ENCODE results near the gene MYOM3.

The MYOM3 gene

DNA sequence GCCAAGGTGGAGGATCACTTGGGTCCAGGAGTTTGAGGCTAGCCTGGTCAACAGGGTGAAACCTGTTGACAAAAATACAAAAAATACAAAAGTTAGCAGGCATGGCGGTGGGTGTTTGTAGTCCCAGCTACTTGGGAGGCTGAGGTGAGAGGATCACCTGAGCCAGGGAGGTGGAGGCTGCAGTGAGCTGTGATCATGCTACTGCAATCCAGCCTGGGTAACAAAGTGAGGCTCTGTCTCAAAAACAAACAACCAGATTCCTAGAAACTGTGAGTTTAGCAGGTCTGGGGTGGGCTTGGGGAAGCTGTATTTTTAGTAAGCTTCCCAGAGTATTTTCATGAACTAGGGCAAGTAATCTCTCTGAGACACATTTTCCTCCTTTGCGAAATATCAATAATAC is 5.2 kb upstream of the MYOM3 start:
- in situ Hi-C loops (cut with MboI; ENCODE audit: low sequenced_read_pairs) = no loop called here
- no peaks in the 10 kb centered on the region for H3K9me3 ChIP-seq
- H3K27me3 ChIP-seq (ENCODE audit: low read depth) = peaks cover 2% of the 10 kb centered on the region; the same call in 1 of the 2 replicates
- no peak for DNase-seq (ENCODE audit: low spot score in 2 of 2)
- H3K36me3 ChIP-seq (replicated peaks) = no peaks in the 10 kb centered on the region
- peaks cover 4% of the 10 kb centered on the region for H3K4me1 ChIP-seq
- H3K4me3 ChIP-seq = no peak overlapping the region

DNA sequence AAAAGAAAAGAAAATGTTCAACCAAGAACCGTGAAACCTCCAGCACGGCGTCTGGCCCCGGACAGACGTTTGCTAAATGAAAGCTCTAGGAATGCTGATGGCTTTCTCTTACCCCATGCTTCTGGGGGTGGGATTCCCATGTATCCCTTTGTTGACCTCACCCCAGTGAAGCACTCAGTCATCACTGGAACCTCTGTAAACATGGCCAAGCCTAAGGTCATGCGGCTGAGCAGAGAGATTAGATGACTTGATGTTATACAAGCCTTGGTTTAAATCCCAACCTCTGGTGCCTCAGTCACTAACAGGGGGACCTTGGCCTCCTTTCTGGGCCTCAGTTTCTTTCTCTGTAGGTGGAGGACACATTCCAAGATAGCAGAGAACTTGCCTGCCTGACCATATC is 2.8 kb upstream of the MYOM3 start:
- peaks cover 4% of the 10 kb centered on the region for H3K4me1 ChIP-seq
- no peaks in the 10 kb centered on the region for H3K9me3 ChIP-seq
- in situ Hi-C loops (cut with MboI; ENCODE audit: low sequenced_read_pairs) = no loop called here
- H3K4me3 ChIP-seq = no peak overlapping the region
- H3K27me3 ChIP-seq (ENCODE audit: low read depth) = peaks cover 2% of the 10 kb centered on the region; the same call in 1 of the 2 replicates
- DNase-seq (ENCODE audit: low spot score in 2 of 2) = no peak
- H3K36me3 ChIP-seq (replicated peaks) = no peaks in the 10 kb centered on the region

DNA sequence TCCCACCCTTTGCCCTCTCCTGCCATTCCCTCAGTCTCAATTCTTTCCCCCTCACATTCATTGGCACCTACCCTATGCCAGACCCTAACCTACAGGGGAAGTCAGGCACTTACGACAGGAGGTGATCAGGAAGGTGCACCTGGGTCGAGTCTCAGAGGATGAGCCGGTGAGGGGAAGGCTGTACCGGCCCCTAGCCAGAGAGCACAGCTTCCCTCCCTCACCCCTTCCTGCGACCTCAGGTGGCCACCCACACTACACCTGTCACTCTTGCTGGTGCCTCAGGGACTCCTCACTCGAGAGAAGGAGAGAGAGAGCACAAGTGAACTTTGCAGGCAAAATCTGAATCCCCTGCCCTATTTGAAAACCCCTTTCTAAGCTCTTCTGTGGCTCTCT is 1.7 kb upstream of the MYOM3 start:
- H3K27me3 ChIP-seq (ENCODE audit: low read depth) = peaks cover 2% of the 10 kb centered on the region; the same call in 1 of the 2 replicates
- DNase-seq (ENCODE audit: low spot score in 2 of 2) = no peak
- in situ Hi-C loops (cut with MboI; ENCODE audit: low sequenced_read_pairs) = no loop called here
- no peaks in the 10 kb centered on the region for H3K9me3 ChIP-seq
- H3K4me1 ChIP-seq = peaks cover 4% of the 10 kb centered on the region
- H3K36me3 ChIP-seq (replicated peaks) = no peaks in the 10 kb centered on the region
- H3K4me3 ChIP-seq = no peak overlapping the region

DNA sequence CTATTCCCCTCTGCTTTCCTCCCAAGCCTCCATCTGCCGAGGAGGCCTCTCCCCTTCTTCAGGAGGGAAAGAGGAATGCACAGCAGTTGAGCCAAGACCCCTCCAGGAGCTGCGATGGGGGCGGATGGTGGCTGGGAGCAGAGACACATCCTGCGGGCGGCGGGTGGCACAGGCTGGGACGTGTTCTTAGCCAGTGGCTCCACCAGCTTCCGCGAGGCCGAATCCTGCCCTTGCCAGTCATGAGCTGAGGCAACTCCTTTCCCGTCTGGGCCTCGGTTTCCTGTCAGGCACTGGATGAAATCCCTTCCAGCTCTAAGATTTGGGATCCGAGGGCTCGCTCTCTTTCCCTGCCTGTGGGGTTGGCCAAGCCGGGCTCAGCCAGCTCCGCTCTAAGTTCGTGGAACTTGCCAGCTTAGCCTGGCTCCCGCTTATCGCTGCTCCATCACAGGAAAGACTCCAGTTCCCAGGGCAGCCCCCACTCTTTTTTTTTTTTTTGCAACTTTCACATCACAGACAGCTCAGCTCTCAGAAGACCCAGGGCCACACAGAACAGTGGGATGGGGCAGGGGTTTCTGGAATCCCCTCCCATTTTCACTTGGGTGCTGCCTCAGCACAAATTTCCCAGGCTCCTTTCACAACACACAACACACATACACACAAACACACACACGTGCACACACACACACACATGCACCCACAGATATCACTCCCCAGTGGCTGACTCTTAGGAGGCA is 506 bp downstream of the MYOM3 start:
- H3K4me1 ChIP-seq = peaks cover 4% of the 10 kb centered on the region
- no peaks in the 10 kb centered on the region for H3K36me3 ChIP-seq (replicated peaks)
- in situ Hi-C loops (cut with MboI; ENCODE audit: low sequenced_read_pairs) = no loop called here
- no peak overlapping the region for H3K4me3 ChIP-seq
- H3K27me3 ChIP-seq (ENCODE audit: low read depth) = no peaks in the 10 kb centered on the region; the same call in 1 of the 2 replicates
- DNase-seq (ENCODE audit: low spot score in 2 of 2) = no peak
- H3K9me3 ChIP-seq = no peaks in the 10 kb centered on the region

DNA sequence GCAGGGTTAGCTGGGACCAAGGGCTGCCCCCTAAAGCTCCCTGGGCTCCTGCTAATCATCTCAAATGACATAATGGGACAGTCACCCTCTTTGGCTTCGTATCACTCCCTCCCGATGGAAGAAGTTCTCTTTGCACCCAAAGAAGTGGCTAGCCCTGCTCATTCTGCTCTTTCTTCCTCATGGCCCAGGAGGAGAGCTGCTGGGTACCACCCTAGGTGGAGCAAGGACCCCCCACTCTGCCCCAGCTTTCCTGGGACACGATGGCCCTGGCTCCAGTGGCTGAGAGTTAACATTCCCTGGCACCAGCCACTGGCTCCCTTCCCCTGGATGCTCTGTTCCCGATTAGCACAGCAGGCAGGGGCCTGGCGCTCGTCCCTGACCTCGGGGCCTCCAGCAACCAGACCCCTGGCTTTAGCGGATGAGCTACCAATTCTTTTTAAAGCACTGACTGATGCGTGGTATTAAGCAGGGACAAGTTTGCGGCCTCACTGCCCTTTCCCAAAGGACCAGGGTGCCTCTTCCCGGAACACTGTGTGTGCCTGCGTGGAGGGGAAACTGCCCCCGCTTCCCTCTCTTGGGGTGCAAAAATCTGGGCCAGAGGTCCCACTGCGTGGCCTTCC is 1.2 kb downstream of the MYOM3 start:
- H3K4me3 ChIP-seq = no peak overlapping the region
- in situ Hi-C loops (cut with MboI; ENCODE audit: low sequenced_read_pairs) = no loop called here
- no peaks in the 10 kb centered on the region for H3K27me3 ChIP-seq (ENCODE audit: low read depth)
- peaks cover 4% of the 10 kb centered on the region for H3K4me1 ChIP-seq
- H3K9me3 ChIP-seq = no peaks in the 10 kb centered on the region
- no peaks in the 10 kb centered on the region for H3K36me3 ChIP-seq (replicated peaks)
- DNase-seq (ENCODE audit: low spot score in 2 of 2) = no peak

DNA sequence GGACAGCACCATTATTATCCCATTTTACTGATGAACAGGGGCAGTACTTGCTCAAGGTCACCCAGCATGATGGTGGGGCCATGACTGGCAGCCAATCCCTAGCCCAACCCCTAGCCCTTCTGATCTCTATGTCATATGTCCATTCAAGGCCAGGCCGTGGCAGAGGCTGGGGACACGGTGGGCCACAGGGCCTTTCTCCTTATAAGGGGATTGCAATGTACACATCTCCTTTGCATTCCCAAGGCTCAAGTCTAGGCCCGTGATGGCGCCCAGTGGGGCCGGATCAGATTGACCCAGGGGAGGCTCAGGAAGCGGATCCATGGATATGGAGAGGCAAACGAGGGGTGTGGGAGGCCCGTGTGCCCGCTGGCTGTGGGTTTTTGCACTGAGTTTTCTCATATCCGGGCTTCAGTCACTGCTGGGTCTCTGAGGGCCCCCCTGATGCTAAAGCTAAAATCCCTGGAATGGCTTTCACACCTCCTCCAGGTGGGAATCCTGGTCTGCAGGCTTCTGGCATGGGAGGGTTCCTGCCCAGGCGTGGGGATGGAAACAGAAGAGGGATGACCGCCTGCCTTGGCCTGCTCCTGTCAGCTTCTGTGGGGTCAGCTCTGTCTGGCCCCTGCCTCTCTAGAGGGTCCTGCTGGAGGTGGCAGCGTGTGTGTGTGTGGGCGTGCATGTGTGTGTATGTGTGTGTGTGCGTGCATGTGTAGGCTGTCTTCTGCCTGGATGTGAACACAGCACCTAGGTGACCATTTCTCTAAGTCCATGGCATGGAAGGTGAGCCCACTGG is 2.1 kb downstream of the MYOM3 start:
- Histone ChIP-seq H3K4me3 (no peak overlapping the region), H3K36me3 (replicated peaks) (no peaks in the 10 kb centered on the region), H3K27me3 (ENCODE audit: low read depth) (no peaks in the 10 kb centered on the region), H3K4me1 (peaks cover 4% of the 10 kb centered on the region), H3K9me3 (no peaks in the 10 kb centered on the region)
- DNase-seq (ENCODE audit: low spot score in 2 of 2) = no peak
- in situ Hi-C loops (cut with MboI; ENCODE audit: low sequenced_read_pairs) = no loop called here

DNA sequence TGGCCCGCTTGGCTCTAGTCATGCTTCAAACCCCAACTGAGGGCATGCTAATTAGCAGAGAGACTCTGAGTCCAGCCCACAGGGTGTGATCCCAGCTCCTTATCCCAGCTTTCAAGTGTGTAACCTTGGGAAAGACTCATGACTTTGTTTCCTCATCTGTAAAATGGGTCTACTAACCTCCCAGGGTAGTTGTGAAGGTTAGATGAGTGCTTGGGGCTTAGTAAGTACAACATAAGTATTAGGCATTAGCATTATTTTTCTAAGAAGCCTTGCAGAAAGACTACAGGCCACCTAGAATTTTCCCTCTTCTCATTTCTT is 2.8 kb downstream of the MYOM3 start:
- Histone ChIP-seq H3K27me3 (ENCODE audit: low read depth) (no peaks in the 10 kb centered on the region), H3K9me3 (no peaks in the 10 kb centered on the region), H3K4me1 (peaks cover 4% of the 10 kb centered on the region), H3K36me3 (replicated peaks) (no peaks in the 10 kb centered on the region), H3K4me3 (no peak overlapping the region)
- DNase-seq (ENCODE audit: low spot score in 2 of 2) = no peak
- in situ Hi-C loops (cut with MboI; ENCODE audit: low sequenced_read_pairs) = no loop called here

DNA sequence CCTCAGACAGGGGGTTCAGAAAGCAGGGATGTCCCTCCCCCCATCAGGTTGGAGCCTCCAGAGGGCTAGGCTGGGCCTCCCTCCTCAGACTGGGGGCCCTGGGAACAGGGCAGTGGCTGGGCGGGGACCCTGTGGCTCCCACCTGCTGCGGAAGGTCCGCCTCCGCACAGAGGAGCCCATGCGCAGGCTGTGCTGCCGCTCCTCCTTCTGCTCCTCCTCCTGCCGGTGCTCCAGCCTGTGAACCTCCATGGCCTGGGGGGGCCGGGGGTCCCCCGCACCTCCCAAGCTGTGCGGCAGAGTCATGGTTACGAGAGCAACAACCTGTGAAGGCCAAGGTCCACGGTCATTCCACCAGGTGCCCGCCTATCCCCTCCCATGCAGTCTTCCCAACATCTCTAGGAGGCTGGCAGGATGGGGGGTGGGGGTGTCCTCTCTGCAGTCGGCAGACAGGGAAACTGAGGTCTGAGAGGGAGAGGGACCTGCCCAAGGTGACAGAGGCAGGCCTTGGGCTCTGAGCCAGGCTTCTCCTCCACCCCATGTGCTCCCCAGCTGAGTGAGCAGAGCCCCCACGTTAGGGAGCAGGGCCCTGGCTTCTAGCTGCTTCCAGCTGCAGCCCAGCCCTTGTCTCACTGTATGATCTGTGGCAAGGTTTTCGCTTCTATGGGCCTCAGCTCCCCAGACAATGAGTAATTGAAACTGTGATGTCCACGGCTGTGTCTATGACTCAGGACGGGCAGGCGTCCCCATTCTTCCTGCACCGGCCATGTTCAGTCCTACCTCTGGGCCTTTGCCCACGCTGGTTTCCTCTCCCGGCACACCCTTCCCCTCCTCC is 3.4 kb downstream of the MYOM3 start:
- H3K9me3 ChIP-seq = no peaks in the 10 kb centered on the region
- peaks cover 4% of the 10 kb centered on the region for H3K4me1 ChIP-seq
- H3K27me3 ChIP-seq (ENCODE audit: low read depth) = no peaks in the 10 kb centered on the region
- no peak for DNase-seq (ENCODE audit: low spot score in 2 of 2)
- H3K36me3 ChIP-seq (replicated peaks) = no peaks in the 10 kb centered on the region
- in situ Hi-C loops (cut with MboI; ENCODE audit: low sequenced_read_pairs) = no loop called here
- H3K4me3 ChIP-seq = no peak overlapping the region

DNA sequence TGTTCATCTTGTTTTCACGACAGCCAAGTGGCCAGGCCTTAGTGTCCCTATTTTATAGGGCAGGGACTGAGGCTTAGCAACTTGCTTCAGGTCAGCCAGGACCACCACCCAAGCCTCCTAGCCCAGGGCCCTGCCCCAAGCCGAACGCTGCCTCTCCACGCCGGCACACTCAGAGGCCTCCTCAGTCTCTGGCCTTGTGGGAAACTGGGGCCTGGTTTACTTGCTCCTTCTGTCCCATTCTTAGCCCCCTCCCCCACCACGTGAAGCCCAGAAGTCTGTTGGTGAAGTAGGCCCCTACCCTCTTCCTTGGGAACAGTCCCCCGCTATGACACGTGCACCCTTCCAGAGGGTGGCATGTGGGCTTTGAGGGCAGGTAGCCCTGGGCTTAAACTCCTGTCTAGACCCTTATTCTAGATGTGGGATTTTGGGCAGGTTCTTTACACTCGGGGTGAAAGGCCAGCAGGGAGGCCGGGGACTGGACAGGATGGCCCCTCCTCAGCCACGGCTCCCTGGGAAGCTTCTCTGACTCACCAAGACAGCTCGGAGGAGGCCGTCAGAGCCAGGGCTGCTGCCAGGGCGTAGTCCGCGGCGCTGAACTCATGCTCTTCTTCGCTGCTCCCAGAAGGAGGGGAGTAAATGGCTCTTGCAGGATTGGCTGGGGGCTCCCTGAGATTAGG is 4.3 kb downstream of the MYOM3 start:
- no peak for DNase-seq (ENCODE audit: low spot score in 2 of 2)
- no peaks in the 10 kb centered on the region for H3K9me3 ChIP-seq
- H3K4me3 ChIP-seq = no peak overlapping the region
- no peaks in the 10 kb centered on the region for H3K36me3 ChIP-seq (replicated peaks)
- H3K27me3 ChIP-seq (ENCODE audit: low read depth) = no peaks in the 10 kb centered on the region
- peaks cover 4% of the 10 kb centered on the region for H3K4me1 ChIP-seq
- in situ Hi-C loops (cut with MboI; ENCODE audit: low sequenced_read_pairs) = no loop called here

DNA sequence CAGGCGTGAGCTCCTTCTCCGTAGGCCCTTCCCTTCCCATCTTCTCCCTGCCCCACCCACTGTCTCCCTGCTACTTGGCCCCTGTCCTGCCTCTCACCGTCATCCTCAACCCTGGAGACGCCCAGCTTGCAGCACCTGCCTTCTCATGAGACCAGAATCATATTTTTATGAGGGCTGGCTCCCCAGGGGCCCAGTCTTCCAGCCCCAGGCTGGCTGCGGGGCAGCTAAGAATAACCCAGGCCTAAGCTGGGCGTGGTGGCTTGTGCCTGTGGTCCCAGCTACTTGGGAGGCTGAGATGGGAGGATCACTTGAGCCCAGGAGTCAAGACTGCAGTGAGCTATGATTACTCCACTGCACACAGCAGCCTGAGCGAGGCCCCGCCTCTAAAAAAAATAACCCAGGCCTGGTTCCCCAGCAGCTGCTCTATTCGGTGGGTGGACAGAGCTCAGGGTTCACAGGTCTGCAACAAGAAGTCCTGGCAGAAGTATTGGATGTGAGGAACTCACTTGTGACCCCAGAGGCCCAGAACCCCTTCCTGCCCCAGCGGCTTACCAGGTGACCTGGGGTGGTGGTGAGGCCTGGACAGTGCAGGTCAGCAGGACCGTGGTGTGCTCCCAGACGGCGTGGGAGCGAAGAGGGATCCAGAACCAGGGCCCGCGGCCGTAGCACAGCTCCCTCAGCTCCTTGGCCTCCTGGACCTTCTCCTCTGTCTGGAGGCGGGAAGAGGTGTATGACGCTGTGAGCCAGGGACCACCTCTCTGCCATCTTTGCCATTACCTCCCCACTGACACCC is 6.4 kb downstream of the MYOM3 start:
- no peaks in the 10 kb centered on the region for H3K4me1 ChIP-seq
- no peak for DNase-seq (ENCODE audit: low spot score in 2 of 2)
- no peaks in the 10 kb centered on the region for H3K36me3 ChIP-seq (replicated peaks)
- in situ Hi-C loops (cut with MboI; ENCODE audit: low sequenced_read_pairs) = no loop called here
- H3K9me3 ChIP-seq = no peaks in the 10 kb centered on the region
- H3K27me3 ChIP-seq (ENCODE audit: low read depth) = no peaks in the 10 kb centered on the region
- no peak overlapping the region for H3K4me3 ChIP-seq

DNA sequence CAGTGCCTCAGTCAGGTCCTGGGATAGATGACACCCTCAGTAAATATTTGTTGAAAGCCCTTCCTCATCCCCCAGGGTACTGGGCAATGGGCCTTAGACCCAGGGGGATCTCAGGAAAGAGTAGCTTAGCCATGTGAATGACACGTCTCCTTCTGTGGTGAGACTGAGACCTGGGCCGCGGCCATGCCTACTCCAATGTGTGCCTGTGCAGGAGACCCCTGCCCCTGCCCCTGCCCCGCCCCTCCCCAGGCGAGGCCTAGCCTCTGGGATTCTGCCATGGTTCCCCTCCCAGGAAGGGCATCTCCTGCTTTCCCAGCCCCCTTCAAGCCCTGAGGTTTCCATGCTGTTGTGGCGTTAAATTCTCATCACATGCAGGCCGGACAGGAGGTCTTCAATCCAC is 7.1 kb downstream of the MYOM3 start:
- Histone ChIP-seq H3K27me3 (ENCODE audit: low read depth) (no peaks in the 10 kb centered on the region), H3K9me3 (no peaks in the 10 kb centered on the region), H3K36me3 (replicated peaks) (no peaks in the 10 kb centered on the region), H3K4me1 (no peaks in the 10 kb centered on the region), H3K4me3 (no peak overlapping the region)
- DNase-seq (ENCODE audit: low spot score in 2 of 2) = no peak
- in situ Hi-C loops (cut with MboI; ENCODE audit: low sequenced_read_pairs) = no loop called here

DNA sequence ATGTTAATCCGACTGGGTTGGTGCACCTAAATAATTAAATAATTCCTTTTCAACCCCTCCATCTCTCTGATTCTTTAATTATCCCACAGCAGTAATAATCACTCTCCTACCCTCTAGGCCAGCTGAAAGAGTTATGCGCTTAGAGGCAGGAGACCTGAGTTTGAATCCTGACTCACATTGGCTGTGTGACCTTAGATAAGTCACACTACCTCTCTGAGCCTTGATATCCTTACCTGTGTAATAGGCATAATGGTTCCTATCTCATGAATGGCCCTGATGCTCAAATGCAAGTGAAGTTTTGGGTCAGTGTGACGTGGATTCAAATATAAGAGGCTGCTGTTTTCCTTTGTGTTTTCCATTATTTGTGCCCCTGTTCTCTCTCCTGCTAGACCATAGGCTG is 8.1 kb downstream of the MYOM3 start:
- Histone ChIP-seq H3K36me3 (replicated peaks) (no peaks in the 10 kb centered on the region), H3K27me3 (ENCODE audit: low read depth) (no peaks in the 10 kb centered on the region), H3K4me3 (no peak overlapping the region), H3K4me1 (no peaks in the 10 kb centered on the region), H3K9me3 (no peaks in the 10 kb centered on the region)
- DNase-seq (ENCODE audit: low spot score in 2 of 2) = no peak
- in situ Hi-C loops (cut with MboI; ENCODE audit: low sequenced_read_pairs) = no loop called here

DNA sequence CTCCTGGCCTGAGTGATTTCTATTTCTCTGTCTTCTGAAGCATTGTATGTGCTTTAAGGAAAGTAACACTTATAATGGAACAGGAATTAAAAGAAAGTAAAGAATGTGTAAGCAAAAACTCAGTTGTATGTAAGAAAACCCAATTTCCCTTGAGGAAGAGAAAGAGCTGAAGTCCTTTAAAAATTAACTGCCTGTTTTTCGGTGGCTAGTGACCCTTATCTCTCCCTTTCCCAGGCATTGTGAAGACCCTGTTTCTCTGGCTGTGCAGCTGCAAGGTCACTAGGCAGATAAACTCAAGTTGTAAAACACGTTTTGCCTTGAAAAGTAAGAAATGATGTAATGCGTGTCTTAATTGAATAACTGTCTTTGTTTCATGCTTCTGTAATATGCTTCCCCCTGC is 8.5 kb downstream of the MYOM3 start:
- Histone ChIP-seq H3K9me3 (no peaks in the 10 kb centered on the region), H3K36me3 (replicated peaks) (no peaks in the 10 kb centered on the region), H3K27me3 (ENCODE audit: low read depth) (no peaks in the 10 kb centered on the region), H3K4me1 (no peaks in the 10 kb centered on the region), H3K4me3 (no peak overlapping the region)
- in situ Hi-C loops (cut with MboI; ENCODE audit: low sequenced_read_pairs) = no loop called here
- DNase-seq (ENCODE audit: low spot score in 2 of 2) = no peak
